GM12878 (cell line): ENCODE results near the gene ITFG1. TPM values are rescaled to one million over a fixed set of nuclear protein-coding genes. Genes with fewer than 3 reads are reported as not detected.

Source experiments
- ATAC-seq: fragments of 200-7000 bp; cut with Tn5 transposase; 3 replicates; pipeline ENCODE4 v1.9.1; 2020; ENCODE audit warnings: mild to moderate bottlenecking, moderate library complexity
- BruUV-seq: library from RNA; stranded (reverse); fragments of 400-500 nt; replicated peaks from 2 replicates; lab custom pipeline; 2021; lab: Mats Ljungman, UMichigan
- CTCF ChIA-PET: fragments of 300-600 bp; sonication (Branson Sonifier 250); formaldehyde crosslinking; extraction: SDS; loops from one replicate; lab custom pipeline; 2021; ENCODE audit warnings: inconsistent platforms; lab: Yijun Ruan, JAX
- POLR2A ChIA-PET: fragments of 350-600 bp; formaldehyde crosslinking; extraction: SDS; loops from one replicate; lab custom pipeline; 2021; ENCODE audit warnings: inconsistent platforms; lab: Charles Lee
- RAD21 ChIA-PET: fragments of 300-600 bp; sonication (Branson Sonifier 250); formaldehyde crosslinking; loops from one replicate; lab custom pipeline; 2023; ENCODE audit warnings: antibody characterized with exemption; ENCODE audit not compliant: unreplicated experiment; lab: Charles Lee
- SMC1A ChIA-PET: fragments of 300-600 bp; sonication (Branson Sonifier 250); formaldehyde crosslinking; loops from one replicate; lab custom pipeline; 2023; ENCODE audit not compliant: unreplicated experiment, uncharacterized antibody; lab: Charles Lee
- DNase-seq: peaks from one replicate; pipeline ENCODE4 v3.0.0-alpha.2; 2011; ENCODE audit warnings: low read depth, low spot score
- FAIRE-seq: peaks from 3 replicates; lab custom pipeline; 2011; peaks lifted over from hg19 to GRCh38; lab: Jason Lieb, UNC
- H2AFZ ChIP-seq: 2 replicates; pipeline ENCODE4 v1.6.0; 2011; ENCODE audit warnings: low read depth, low read length, control low read depth; ENCODE audit not compliant: control insufficient read depth
- H3K27ac ChIP-seq: 2 replicates; pipeline ENCODE4 v1.5.1; 2011; ENCODE audit warnings: control low read depth; ENCODE audit not compliant: control insufficient read depth, insufficient read depth
- H3K27me3 ChIP-seq, 2 experiments: replicated peaks in 1 of 2; 2 replicates each; pipeline versions ENCODE4 v1.6.0 to v1.6.1; 2011; ENCODE audit warnings: low read length in 1 of 2; ENCODE audit not compliant: control insufficient read depth in 2 of 2, insufficient read depth in 2 of 2
- H3K36me3 ChIP-seq, 2 experiments: 2 replicates each; pipeline ENCODE4 v1.5.1; 2011; ENCODE audit warnings: low read length in 1 of 2; ENCODE audit not compliant: control insufficient read depth in 2 of 2, insufficient read depth in 2 of 2
- H3K4me1 ChIP-seq: 2 replicates; pipeline ENCODE4 v1.6.1; 2011; ENCODE audit warnings: mild to moderate bottlenecking, low read length, moderate library complexity, mixed read lengths; ENCODE audit not compliant: control insufficient read depth, insufficient read depth
- H3K4me2 ChIP-seq: 2 replicates; pipeline ENCODE4 v1.6.0; 2011; ENCODE audit warnings: control low read depth; ENCODE audit not compliant: control insufficient read depth, insufficient read depth
- H3K4me3 ChIP-seq: fragments of 200-600 bp; sonication (generic); 2 replicates; pipeline ENCODE4 v1.5.1; 2016
- H3K79me2 ChIP-seq: 2 replicates; pipeline ENCODE4 v1.6.0; 2011; ENCODE audit warnings: low read length; ENCODE audit not compliant: control insufficient read depth, insufficient read depth
- H3K9ac ChIP-seq: 2 replicates; pipeline ENCODE4 v1.8.0; 2011; ENCODE audit warnings: low read length, control low read depth, mixed read lengths; ENCODE audit not compliant: control insufficient read depth, insufficient read depth
- H3K9me3 ChIP-seq: replicated peaks from 3 replicates; pipeline ENCODE4 v1.5.1; 2011; ENCODE audit warnings: mild to moderate bottlenecking, low read length; ENCODE audit not compliant: control insufficient read depth, insufficient read depth
- H4K20me1 ChIP-seq: 2 replicates; pipeline ENCODE4 v1.6.0; 2011; ENCODE audit not compliant: control insufficient read depth, insufficient read depth
- BCL11A ChIP-seq: IDR thresholded peaks from 2 replicates; pipeline ENCODE4 v1.6.1; 2011; ENCODE audit warnings: low read depth, low read length
- BMI1 ChIP-seq: fragments of 450-650 bp; IDR thresholded peaks from 2 replicates; pipeline ENCODE4 v1.6.1; 2016; ENCODE audit warnings: mild to moderate bottlenecking, moderate library complexity, borderline replicate concordance
- CEBPB ChIP-seq, 2 experiments: fragments of 150-350 bp in 1 of 2; IDR thresholded peaks; 2 replicates each; pipeline ENCODE4 v1.6.1; 2012 to 2014; ENCODE audit warnings: low read depth in 2 of 2, low read length in 2 of 2, borderline replicate concordance in 1 of 2, inconsistent platforms in 1 of 2
- EZH2 ChIP-seq: IDR thresholded peaks from 2 replicates; pipeline ENCODE4 v1.6.1; 2012; ENCODE audit warnings: low read depth, mild to moderate bottlenecking, control low read depth, inconsistent platforms, low read length, borderline replicate concordance; ENCODE audit not compliant: control insufficient read depth
- FOS ChIP-seq: IDR thresholded peaks from 3 replicates; pipeline ENCODE4 v1.6.1; 2011; ENCODE audit warnings: borderline replicate concordance; ENCODE audit not compliant: insufficient read length; ENCODE audit errors: extremely low read depth
- RFX5 ChIP-seq: IDR thresholded peaks from 2 replicates; pipeline ENCODE4 v1.6.1; 2011; ENCODE audit warnings: low read depth, low read length, improper control_type of control experiment
- SIX5 ChIP-seq: IDR thresholded peaks from 2 replicates; pipeline ENCODE4 v1.6.1; 2011; ENCODE audit warnings: mild to moderate bottlenecking, low read depth, low read length, moderate library complexity; ENCODE audit not compliant: severe bottlenecking
- SREBF1 ChIP-seq: IDR thresholded peaks from 2 replicates; pipeline ENCODE4 v1.6.1; 2012; ENCODE audit warnings: mild to moderate bottlenecking, low read length
- SUPT20H ChIP-seq: IDR thresholded peaks from 2 replicates; pipeline ENCODE4 v1.6.1; 2011; ENCODE audit warnings: low read depth, mild to moderate bottlenecking, low read length, moderate library complexity, borderline replicate concordance; ENCODE audit not compliant: control insufficient read depth
- TCF3 ChIP-seq: IDR thresholded peaks from 2 replicates; pipeline ENCODE4 v1.6.1; 2012; ENCODE audit warnings: low read depth, mild to moderate bottlenecking, low read length, borderline replicate concordance; ENCODE audit not compliant: insufficient read depth
- ZBED1 ChIP-seq: IDR thresholded peaks from 2 replicates; pipeline ENCODE4 v1.6.1; 2016; ENCODE audit warnings: borderline replicate concordance
- ZNF207 ChIP-seq: fragments of 450-650 bp; IDR thresholded peaks from 2 replicates; pipeline ENCODE4 v1.6.1; 2014; ENCODE audit warnings: antibody characterized with exemption, mild to moderate bottlenecking, borderline replicate concordance
- ZSCAN29 ChIP-seq: fragments of 450-650 bp; IDR thresholded peaks from 2 replicates; pipeline ENCODE4 v1.6.1; 2017; ENCODE audit warnings: mild to moderate bottlenecking, moderate library complexity
- WGBS: methylation state at CpG from one replicate; pipeline ENCODE4 v1.1.6; 2016; ENCODE audit warnings: low lambda C conversion rate; ENCODE audit not compliant: insufficient replicate concordance, insufficient coverage; ENCODE audit errors: missing lambda C conversion rate; 5-methylcytosine and 5-hydroxymethylcytosine counted together
- in situ Hi-C: fragments of 300-500 bp; cut with MboI; formaldehyde crosslinking; loops from 9 replicates; pipeline ENCODE4 v1.14.3; 2018; ENCODE audit warnings: mixed read lengths
- intact Hi-C: fragments of 100-400 bp; cut with micrococcal nuclease; formaldehyde crosslinking; loops from one replicate; pipeline ENCODE4 v1.14.2; 2022; ENCODE audit not compliant: unreplicated experiment
- polyA plus RNA-seq, 11 experiments: library from polyadenylated mRNA; depleted of rRNA in 4 of 11; unstranded in 6 of 11; stranded (reverse) in 5 of 11; fragments of >200 nt; fragmentation: Nextera tagmentation in 4 of 11; fragmentation: Illumina TruSeq in 1 of 11; extraction: Ambion mirVana in 4 of 11; extraction: Trizol in 1 of 11; gene quantifications; 1 replicate in 1 of 11; 2 replicates in 10 of 11; pipeline versions ENCODE4 v1.2.1 to v1.2.3, GENCODE V29; 2011 to 2016; ENCODE audit warnings: inconsistent platforms in 2 of 11, missing spikeins in 2 of 11, low read depth in 1 of 11
- total RNA-seq, 4 experiments: library from RNA; depleted of rRNA in 3 of 4; stranded (reverse); fragments of >200 nt in 3 of 4; fragmentation: Illumina TruSeq in 1 of 4; extraction: Trizol in 1 of 4; gene quantifications; 2 replicates each; pipeline versions ENCODE4 v1.2.1 to v1.2.3, GENCODE V29; 2013 to 2021
- TF ChIP-seq, protein P1 (sequence below): fragments of 450-650 bp; IDR thresholded peaks from 2 replicates; pipeline ENCODE4 v1.6.1; 2017; ENCODE audit warnings: low read depth, mild to moderate bottlenecking, moderate library complexity
- TF ChIP-seq, protein P2 (sequence below): fragments of 450-650 bp; IDR thresholded peaks from 2 replicates; pipeline ENCODE4 v1.6.1; 2018; ENCODE audit warnings: borderline replicate concordance, mild to moderate bottlenecking; ENCODE audit not compliant: partially characterized antibody

ITFG1 gene
- total and polyA plus RNA-seq, 10 of the 15 experiments (the other 5 are each of a cell fraction or from before 2014, with no cell fraction given): 9.3 to 56.3 (median 28.6) TPM

DNA sequence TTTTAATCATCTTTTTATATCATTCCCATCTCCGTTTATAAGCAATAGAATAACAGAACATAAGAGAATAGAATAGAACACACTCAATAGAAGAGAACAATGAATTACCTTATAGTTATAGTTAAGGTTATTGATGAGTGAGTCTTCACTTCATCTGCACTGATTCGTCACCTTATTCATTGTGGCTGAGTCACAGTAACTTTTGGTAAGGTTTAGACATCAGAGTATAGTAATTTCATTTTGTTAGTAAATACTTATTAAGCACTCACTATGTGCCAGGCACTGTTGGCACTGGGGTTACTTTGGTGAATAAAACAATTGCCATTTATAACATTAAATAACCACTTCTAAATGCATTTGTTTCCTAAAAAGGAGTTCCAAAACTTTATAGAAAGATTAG lies 22.8 kb upstream of the ITFG1 start:
- Histone ChIP-seq H3K9me3 (peaks cover 6% of the 10 kb centered on the region; the same call in 2 of the 3 replicates), H3K79me2 (peaks cover 23% of the 10 kb centered on the region), H3K9ac (no peak overlapping the region), H3K4me1 (peaks cover 25% of the 10 kb centered on the region), H3K27ac (no peak overlapping the region), H3K4me2 (no peak overlapping the region), H3K27me3 (no peaks in the 10 kb centered on the region), H4K20me1 (no peaks in the 10 kb centered on the region), H3K4me3 (no peak overlapping the region), H3K36me3 (no peaks in the 10 kb centered on the region; a peak in 1 of 4 replicates), H2AFZ (no peak overlapping the region)
- no peak for DNase-seq
- FAIRE-seq: no peak
- ChIA-PET CTCF (no interaction called here), POLR2A (no interaction called here), RAD21 (interaction anchor here (0.9 to 1.0 kb wide), 2 partner anchors 10 to 103 kb away, joined by 3 read pairs; no protein-coding TSS in a partner anchor), SMC1A (interaction anchor here (1.2 kb wide), 1 partner anchor 19 kb away, joined by 3 read pairs; no protein-coding TSS in a partner anchor)
- ATAC-seq: no peak
- WGBS: 97% methylated on average over 2 of the region's 2 CpGs
- in situ Hi-C loops (no loop called here), intact Hi-C loops (no loop called here)
- BruUV-seq: no TSS peak
- TF ChIP-seq ZSCAN29: no peak
- no peak for TF ChIP-seq SIX5
- TF ChIP-seq RFX5: no peak
- TF ChIP-seq BMI1: no peak
- no peak for TF ChIP-seq ZBED1
- no peak for TF ChIP-seq CEBPB (IDR thresholded peaks at IDR 0.05; ENCODE audit: borderline replicate concordance in 1 of 2, low read depth in 2 of 2, low read length in 2 of 2)
- TF ChIP-seq EZH2: no peak
- no peak for TF ChIP-seq BCL11A
- no peak for TF ChIP-seq ZNF207
- TF ChIP-seq, protein P1, sequence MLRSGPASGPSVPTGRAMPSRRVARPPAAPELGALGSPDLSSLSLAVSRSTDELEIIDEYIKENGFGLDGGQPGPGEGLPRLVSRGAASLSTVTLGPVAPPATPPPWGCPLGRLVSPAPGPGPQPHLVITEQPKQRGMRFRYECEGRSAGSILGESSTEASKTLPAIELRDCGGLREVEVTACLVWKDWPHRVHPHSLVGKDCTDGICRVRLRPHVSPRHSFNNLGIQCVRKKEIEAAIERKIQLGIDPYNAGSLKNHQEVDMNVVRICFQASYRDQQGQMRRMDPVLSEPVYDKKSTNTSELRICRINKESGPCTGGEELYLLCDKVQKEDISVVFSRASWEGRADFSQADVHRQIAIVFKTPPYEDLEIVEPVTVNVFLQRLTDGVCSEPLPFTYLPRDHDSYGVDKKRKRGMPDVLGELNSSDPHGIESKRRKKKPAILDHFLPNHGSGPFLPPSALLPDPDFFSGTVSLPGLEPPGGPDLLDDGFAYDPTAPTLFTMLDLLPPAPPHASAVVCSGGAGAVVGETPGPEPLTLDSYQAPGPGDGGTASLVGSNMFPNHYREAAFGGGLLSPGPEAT: no peak
- TF ChIP-seq, protein P2, sequence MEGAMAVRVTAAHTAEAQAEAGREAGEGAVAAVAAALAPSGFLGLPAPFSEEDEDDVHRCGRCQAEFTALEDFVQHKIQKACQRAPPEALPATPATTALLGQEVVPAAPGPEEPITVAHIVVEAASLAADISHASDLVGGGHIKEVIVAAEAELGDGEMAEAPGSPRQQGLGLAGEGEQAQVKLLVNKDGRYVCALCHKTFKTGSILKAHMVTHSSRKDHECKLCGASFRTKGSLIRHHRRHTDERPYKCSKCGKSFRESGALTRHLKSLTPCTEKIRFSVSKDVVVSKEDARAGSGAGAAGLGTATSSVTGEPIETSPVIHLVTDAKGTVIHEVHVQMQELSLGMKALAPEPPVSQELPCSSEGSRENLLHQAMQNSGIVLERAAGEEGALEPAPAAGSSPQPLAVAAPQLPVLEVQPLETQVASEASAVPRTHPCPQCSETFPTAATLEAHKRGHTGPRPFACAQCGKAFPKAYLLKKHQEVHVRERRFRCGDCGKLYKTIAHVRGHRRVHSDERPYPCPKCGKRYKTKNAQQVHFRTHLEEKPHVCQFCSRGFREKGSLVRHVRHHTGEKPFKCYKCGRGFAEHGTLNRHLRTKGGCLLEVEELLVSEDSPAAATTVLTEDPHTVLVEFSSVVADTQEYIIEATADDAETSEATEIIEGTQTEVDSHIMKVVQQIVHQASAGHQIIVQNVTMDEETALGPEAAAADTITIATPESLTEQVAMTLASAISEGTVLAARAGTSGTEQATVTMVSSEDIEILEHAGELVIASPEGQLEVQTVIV: no peak
- TF ChIP-seq FOS: no peak
- no peak for TF ChIP-seq TCF3
- no peak for TF ChIP-seq SUPT20H
- no peak for TF ChIP-seq SREBF1
